Muscle of leg (tissue), 11 donors: Measurements from ENCODE around the gene SRD5A1. TPM values are rescaled to one million over a fixed set of nuclear protein-coding genes. Genes with fewer than 3 reads are reported as not detected.
"Not testable (repeated sequence)": the region's sequence is repeated elsewhere in the genome, so short reads cannot be mapped to it uniquely, and the experiment has no call there.

Experiments used
- DNase-seq: peaks from one replicate; pipeline ENCODE4 v3.0.0; 2013
- H3K27ac ChIP-seq: one replicate; pipeline ENCODE4 v1.5.1; 2013; ENCODE audit warnings: mild to moderate bottlenecking, low read length, control low read depth
- H3K27me3 ChIP-seq: one replicate; pipeline ENCODE4 v1.6.1; 2013; ENCODE audit warnings: low read length; ENCODE audit not compliant: control insufficient read depth, insufficient read depth
- H3K36me3 ChIP-seq: one replicate; pipeline ENCODE4 v1.6.1; 2013; ENCODE audit warnings: low read length; ENCODE audit not compliant: control insufficient read depth, insufficient read depth
- H3K4me1 ChIP-seq: one replicate; pipeline ENCODE4 v1.6.1; 2013; ENCODE audit warnings: low read length; ENCODE audit not compliant: control insufficient read depth, insufficient read depth
- H3K4me3 ChIP-seq: one replicate; pipeline ENCODE4 v1.5.1; 2013; ENCODE audit warnings: low read length, control low read depth
- H3K9me3 ChIP-seq: replicated peaks from 2 replicates; pipeline ENCODE4 v1.6.1; 2013; ENCODE audit warnings: low read depth, low read length; ENCODE audit not compliant: control insufficient read depth
- WGBS: methylation state at CpG from one replicate; pipeline ENCODE4 v1.1.5; 2013; ENCODE audit warnings: missing lambda C conversion rate; ENCODE audit not compliant: insufficient coverage; 5-methylcytosine and 5-hydroxymethylcytosine counted together
- polyA plus RNA-seq, 8 donors: library from polyadenylated mRNA; unstranded; fragments of 120-200 nt; gene quantifications; one replicate each; pipeline versions ENCODE4 v1.2.1 to v1.2.3, GENCODE V29; 2013; ENCODE audit warnings: inconsistent platforms in 1 of 8, low replicate concordance in 1 of 8; ENCODE audit not compliant: insufficient read length in 8 of 8, insufficient read depth in 1 of 8
- total RNA-seq: library from RNA; stranded (reverse); fragments of 120-200 nt; gene quantifications from one replicate; pipeline ENCODE4 v1.2.4, GENCODE V29; 2013

Gene SRD5A1
- total and polyA plus RNA-seq, 9 donors, result 7.9 to 12.6 (median 9.6) TPM

GRCh38 chr5:6637022-6637421, 3.8 kb downstream of the SRD5A1 start:
- no peak overlapping the region for H3K4me3 ChIP-seq
- no peaks in the 10 kb centered on the region for H3K9me3 ChIP-seq
- peaks cover 6% of the 10 kb centered on the region for H3K36me3 ChIP-seq
- no peak for DNase-seq
- WGBS, result 90% methylated on average over 10 of the region's 10 CpGs
- H3K27me3 ChIP-seq, result no peaks in the 10 kb centered on the region
- no peak overlapping the region for H3K27ac ChIP-seq
- peaks cover 16% of the 10 kb centered on the region for H3K4me1 ChIP-seq

GRCh38 chr5:6637590-6637989, 4.3 kb downstream of the SRD5A1 start:
- Histone ChIP-seq H3K4me3 (no peak overlapping the region), H3K27ac (no peak overlapping the region), H3K4me1 (peaks cover 12% of the 10 kb centered on the region), H3K36me3 (peaks cover 6% of the 10 kb centered on the region), H3K9me3 (no peaks in the 10 kb centered on the region), H3K27me3 (no peaks in the 10 kb centered on the region)
- 83% methylated on average over 5 of the region's 6 CpGs for WGBS
- no peak for DNase-seq

GRCh38 chr5:6638236-6638635, 5.0 kb downstream of the SRD5A1 start:
- no peak overlapping the region for H3K27ac ChIP-seq
- H3K27me3 ChIP-seq, result no peaks in the 10 kb centered on the region
- peaks cover 6% of the 10 kb centered on the region for H3K36me3 ChIP-seq
- H3K4me3 ChIP-seq, result no peak overlapping the region
- DNase-seq, result no peak
- peaks cover 12% of the 10 kb centered on the region for H3K4me1 ChIP-seq
- no peaks in the 10 kb centered on the region for H3K9me3 ChIP-seq
- WGBS, result no CpG with 5 or more reads among the region's 4 CpGs

- Histone ChIP-seq H3K36me3 (peaks cover 2% of the 10 kb centered on the region), H3K4me3 (no peak overlapping the region), H3K4me1 (peaks cover 4% of the 10 kb centered on the region), H3K9me3 (no peaks in the 10 kb centered on the region), H3K27me3 (no peaks in the 10 kb centered on the region), H3K27ac (no peak overlapping the region)
- WGBS, result no CpG with 5 or more reads among the region's 1 CpG
- DNase-seq, result no peak
Observed at GRCh38 chr5:6642655-6643054, 9.4 kb downstream of the SRD5A1 start.

- Histone ChIP-seq H3K27ac (no peak overlapping the region), H3K9me3 (peaks cover 5% of the 10 kb centered on the region), H3K27me3 (no peaks in the 10 kb centered on the region), H3K4me3 (no peak overlapping the region), H3K36me3 (no peaks in the 10 kb centered on the region), H3K4me1 (peaks cover 4% of the 10 kb centered on the region)
- no peak for DNase-seq
- 94% methylated on average over 2 of the region's 6 CpGs for WGBS
Observed at GRCh38 chr5:6644794-6645241, 11.6 kb downstream of the SRD5A1 start.

GRCh38 chr5:6645571-6646362, 12.5 kb downstream of the SRD5A1 start:
- 80% methylated on average over 1 of the region's 11 CpGs for WGBS
- H3K27ac ChIP-seq, result not testable (repeated sequence)

GRCh38 chr5:6649186-6649585, 15.9 kb downstream of the SRD5A1 start:
- Histone ChIP-seq H3K4me3 (no peak overlapping the region), H3K4me1 (no peaks in the 10 kb centered on the region), H3K9me3 (peaks cover 7% of the 10 kb centered on the region), H3K36me3 (no peaks in the 10 kb centered on the region), H3K27ac (no peak overlapping the region), H3K27me3 (no peaks in the 10 kb centered on the region)
- 78% methylated on average over 6 of the region's 10 CpGs for WGBS
- DNase-seq, result no peak

More at GRCh38 chr5:6645571-6646362, 12.5 kb downstream of the SRD5A1 start:
- not testable (repeated sequence) for H3K9me3 ChIP-seq, H3K4me3 ChIP-seq, H3K4me1 ChIP-seq, H3K36me3 ChIP-seq, H3K27me3 ChIP-seq, DNase-seq

GRCh38 chr5:6649681-6650080, 16.4 kb downstream of the SRD5A1 start:
- H3K4me3 ChIP-seq, result no peak overlapping the region
- no peaks in the 10 kb centered on the region for H3K4me1 ChIP-seq
- no peaks in the 10 kb centered on the region for H3K27me3 ChIP-seq
- WGBS, result 94% methylated on average over 4 of the region's 9 CpGs
- no peak overlapping the region for H3K27ac ChIP-seq
- peaks cover 7% of the 10 kb centered on the region for H3K9me3 ChIP-seq
- no peaks in the 10 kb centered on the region for H3K36me3 ChIP-seq
- DNase-seq, result no peak

GRCh38 chr5:6652025-6652424, 18.8 kb downstream of the SRD5A1 start:
- Histone ChIP-seq H3K4me1 (no peaks in the 10 kb centered on the region), H3K9me3 (peaks cover 18% of the 10 kb centered on the region), H3K36me3 (peaks cover 17% of the 10 kb centered on the region), H3K27ac (no peak overlapping the region), H3K27me3 (no peaks in the 10 kb centered on the region), H3K4me3 (no peak overlapping the region)
- 86% methylated on average over 4 of the region's 6 CpGs for WGBS
- no peak for DNase-seq

GRCh38 chr5:6655432-6655831, 22.2 kb downstream of the SRD5A1 start:
- 97% methylated on average over 7 of the region's 8 CpGs for WGBS
- peaks cover 17% of the 10 kb centered on the region for H3K9me3 ChIP-seq
- no peak overlapping the region for H3K27ac ChIP-seq
- H3K4me3 ChIP-seq, result no peak overlapping the region
- no peaks in the 10 kb centered on the region for H3K4me1 ChIP-seq
- no peak for DNase-seq
- H3K27me3 ChIP-seq, result no peaks in the 10 kb centered on the region
- H3K36me3 ChIP-seq, result peaks cover 28% of the 10 kb centered on the region
